Activated CD4-positive, alpha-beta T cell treated with anti-CD3 and anti-CD28 coated beads, Interleukin-2, amount 50 U/mL, for 16 hours (primary cell): ENCODE results near the gene TTC39A.

Source experiments
- DNase-seq: peaks from one replicate; pipeline ENCODE4 v3.0.0-alpha.2; 2020

Gene TTC39A

DNA sequence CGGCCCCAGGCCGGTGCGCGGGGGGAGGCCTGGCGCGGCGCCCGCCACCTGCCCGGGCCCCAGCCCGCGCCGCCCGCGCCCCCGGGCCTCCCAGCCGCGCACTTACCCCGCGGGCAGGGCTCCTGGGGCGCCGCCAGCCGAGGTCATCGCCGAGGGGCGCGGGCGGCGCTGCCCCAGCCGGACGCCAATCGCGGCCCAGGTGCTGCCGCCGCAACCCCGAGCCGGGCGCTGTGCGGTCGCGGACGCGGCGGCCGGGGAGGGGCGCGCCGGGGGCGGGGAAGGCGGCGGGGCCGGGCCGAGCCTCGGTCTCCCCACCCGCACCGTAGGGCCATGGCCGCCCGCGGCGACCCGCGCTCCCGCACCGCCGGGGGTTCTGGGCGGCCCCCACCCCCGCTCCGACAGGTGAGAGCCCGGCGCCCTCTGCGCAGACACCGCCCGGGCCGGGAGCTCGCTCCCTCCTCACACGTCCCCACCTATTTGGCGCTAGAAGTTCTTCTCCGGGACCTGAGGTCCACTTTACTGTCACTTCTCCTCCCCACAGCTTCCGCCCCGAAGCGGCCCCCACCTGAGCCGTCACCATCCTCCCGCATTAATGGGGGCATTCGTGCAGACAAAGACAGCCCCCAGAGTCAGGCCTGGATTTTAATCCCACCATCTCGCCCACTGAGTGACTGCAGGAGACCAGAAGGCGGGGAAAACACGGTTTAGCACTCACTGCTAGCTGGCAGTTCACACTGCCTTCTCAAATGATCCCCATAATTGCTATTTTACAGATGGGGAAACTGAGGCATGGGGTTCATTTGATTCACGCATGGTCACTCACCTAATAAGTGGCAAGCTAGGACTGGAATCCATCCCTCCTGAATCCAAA lies at the start of gene TTC39A:
TTC39A (minus strand) TSS at position 232 of the 871 bp plus-strand sequence; CDS start at position 147, 85 bp downstream.
- no peak for DNase-seq

DNA sequence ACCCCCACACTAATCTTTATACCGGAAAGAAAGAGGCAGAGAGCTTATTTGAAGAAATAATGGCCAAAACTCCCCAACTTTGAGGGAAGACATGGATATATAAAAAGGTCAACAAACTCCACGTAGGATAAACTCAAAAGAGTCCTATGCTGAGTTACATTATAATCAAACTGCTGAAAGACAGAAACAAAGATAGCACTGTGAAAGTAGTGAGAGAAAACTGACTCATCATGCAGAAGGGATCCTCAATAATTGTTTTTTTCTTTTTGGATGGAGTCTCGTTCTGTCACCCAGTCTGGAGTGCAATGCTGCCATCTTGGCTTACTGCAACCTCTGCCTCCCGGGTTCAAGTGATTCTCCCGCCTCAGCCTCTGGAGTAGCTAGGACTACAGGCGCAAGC lies 48.5 kb upstream of the TTC39A start:
- no peak for DNase-seq

- no peak for DNase-seq
Observed at GRCh38 chr1:51373898-51374297, 43.5 kb upstream of the TTC39A start.

GRCh38 chr1:51372561-51372960 lies 42.2 kb upstream of the TTC39A start:
- no peak for DNase-seq

GRCh38 chr1:51369171-51369570 lies 38.8 kb upstream of the TTC39A start:
- DNase-seq = no peak

GRCh38 chr1:51365774-51366173 lies 35.4 kb upstream of the TTC39A start:
- no peak for DNase-seq

DNA sequence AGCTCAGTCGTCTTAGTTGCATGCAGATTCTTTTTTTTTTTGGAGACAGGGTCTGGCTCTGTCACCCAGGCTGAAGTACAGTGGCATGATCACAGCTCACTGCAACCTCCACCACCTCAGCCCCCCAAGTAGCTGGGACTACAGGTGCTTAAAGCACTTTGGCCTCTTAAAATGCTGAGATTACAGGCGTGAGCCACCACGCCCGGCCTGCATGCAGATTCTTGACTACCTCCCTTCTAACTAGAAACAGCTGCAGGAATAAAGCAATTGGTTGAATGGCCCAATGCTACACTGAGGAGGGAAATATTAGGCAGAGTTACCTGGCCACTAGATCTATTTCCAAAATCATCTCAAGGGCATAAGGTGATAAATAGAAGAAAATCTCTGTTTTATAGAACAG lies 29.5 kb upstream of the TTC39A start:
- no peak for DNase-seq

DNA sequence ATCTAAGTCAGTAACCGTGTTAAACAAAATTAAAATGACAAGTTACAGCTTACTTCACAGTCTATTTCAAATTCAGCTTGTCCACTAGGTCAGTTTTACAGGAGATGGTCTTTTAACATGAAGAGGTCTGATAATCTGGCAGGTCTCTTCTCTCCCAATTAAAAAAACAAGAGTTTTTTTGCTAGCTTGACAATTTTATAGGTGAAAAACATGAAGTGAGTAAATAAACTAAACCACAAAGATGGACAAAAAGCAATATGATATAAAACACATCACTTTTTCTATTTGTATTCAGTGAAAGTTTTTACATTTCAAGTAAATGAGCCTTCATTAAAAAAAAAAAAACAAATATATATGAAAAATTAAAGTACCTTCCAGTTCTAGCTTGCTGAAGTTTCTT lies 25.0 kb upstream of the TTC39A start:
- no peak for DNase-seq

- DNase-seq = no peak
Observed at GRCh38 chr1:51354416-51354815, 24.1 kb upstream of the TTC39A start.

GRCh38 chr1:51351907-51352306 lies 21.5 kb upstream of the TTC39A start:
- DNase-seq = no peak

DNA sequence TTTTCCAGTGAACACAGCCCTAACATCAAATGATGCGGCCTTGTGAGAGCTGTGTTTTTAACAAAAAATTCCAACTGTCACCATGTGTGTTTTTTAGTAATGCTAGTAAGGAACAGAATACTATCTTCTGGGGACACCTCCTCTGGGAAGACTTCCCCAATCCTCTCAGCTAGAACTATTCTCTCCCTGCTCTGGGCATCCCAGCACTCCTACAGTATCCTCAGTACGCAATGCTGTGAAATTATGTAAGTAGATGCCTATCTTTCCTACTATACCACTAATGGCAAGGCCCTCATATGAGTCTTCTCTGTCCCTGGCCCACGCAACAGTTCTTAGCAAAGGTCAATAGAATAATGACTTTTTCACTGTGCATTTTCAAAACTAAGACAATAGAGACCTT lies 19.5 kb upstream of the TTC39A start:
- DNase-seq = no peak

DNA sequence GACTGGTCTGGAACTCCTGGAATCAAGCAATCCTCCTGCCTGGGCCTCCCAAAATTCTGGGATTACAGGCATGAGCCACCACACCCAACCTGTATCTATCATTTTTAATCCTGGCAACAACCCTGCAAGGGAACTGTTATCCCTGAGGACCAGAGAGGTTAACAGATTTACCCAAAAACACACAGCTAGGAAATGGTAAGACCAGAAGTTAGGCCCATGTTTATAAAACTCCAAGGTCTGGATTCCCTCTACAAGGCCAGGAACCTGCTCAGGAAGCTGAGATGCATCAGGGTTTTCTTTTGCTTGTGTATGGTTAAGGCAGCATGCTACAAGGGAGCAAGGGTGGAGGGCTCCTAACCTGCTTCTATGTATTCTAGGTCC lies 17.8 kb upstream of the TTC39A start:
- no peak for DNase-seq

DNA sequence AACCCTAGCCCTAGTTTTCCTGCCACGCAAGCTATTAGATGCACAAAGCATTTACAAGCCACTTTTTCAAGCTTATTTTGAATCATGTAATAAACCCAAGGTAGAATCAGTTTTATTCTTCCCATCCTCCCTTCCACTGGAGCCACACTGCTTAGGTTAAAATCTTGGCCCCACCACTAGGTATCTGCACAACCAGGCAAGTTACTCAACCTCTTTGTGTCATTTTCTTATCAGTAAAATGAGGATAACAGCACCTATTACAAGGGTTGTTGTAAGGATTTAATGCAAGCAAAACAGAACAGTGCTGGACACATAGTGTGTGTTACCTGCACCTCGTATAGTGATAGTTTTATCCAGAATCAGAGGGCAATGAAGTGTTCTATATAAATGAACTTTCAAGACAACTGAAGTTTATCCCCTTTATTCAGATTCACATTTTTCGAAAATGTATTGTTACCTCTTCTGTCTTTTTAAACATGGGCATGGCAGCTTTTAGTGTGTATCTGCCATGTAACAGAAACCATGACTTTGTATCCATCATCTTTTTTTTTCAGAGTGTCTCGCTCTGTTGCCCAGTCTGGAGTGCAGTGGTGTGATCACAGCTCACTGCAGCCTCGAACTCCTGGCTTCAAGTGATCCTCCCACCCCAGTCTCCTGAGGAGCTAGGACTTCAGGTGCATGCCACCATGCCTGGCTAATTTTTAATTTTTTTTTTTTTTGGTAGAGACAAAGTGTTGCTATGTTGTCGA lies 17.2 kb upstream of the TTC39A start:
- DNase-seq = no peak

- DNase-seq = no peak
Observed at GRCh38 chr1:51346086-51346942, 16.0 kb upstream of the TTC39A start.

DNA sequence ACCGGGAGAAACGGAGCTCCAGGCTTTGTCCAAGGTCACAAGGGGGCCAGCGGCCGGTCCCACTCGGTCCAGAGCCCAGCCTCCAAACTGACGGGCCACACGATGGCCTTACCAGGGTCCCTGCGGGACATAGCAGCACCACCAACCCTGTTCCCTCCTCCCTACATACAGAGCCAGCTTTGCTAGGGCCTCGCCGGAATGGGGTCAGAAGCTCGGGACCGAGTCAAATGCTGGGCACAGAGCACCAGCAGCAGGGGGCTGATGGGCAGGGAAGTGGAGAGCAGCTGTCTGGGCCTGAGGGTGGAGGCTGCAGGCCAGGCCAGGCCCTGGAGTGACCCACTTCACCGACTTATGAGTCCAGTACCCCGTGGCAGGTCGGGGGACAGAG lies 14.9 kb upstream of the TTC39A start:
- DNase-seq = no peak

DNA sequence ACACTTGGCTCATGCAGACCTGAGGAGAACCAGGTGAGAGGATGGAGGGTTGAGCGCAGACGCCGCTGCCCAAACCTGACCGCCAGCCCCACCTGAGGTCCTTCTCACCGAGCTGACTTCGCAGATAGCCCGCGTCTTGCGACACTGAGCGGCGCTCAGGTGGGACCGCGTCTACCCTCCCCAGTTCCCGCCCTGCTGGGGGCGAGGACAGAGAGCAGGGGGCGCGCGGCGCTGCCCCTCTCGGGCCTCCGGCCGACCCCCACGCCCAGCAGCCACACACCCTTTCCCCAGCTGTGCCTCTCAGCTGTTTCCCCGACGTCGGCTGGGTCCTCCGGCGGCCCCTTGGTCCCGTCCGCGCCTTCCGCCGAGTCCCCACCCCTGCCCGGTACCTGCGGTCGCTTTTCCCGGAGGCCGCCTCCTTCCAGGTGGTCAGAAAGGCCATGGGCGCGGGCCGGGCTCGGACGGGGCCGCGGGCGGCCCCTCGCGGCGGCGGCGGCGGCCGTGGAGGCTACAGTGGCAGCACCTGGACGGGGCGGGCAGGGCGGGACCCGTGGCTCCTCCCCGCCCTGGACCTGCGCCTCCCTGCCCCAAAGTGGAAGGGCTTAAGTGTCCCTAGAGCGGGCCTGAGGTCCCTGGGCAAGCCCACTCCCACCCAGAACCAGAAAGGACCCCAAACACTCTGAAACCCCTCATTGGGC lies 14.4 kb upstream of the TTC39A start:
- DNase-seq = no peak

- no peak for DNase-seq
Observed at GRCh38 chr1:51344276-51344601, 13.9 kb upstream of the TTC39A start.

GRCh38 chr1:51343624-51344023 lies 13.3 kb upstream of the TTC39A start:
- DNase-seq = no peak

DNA sequence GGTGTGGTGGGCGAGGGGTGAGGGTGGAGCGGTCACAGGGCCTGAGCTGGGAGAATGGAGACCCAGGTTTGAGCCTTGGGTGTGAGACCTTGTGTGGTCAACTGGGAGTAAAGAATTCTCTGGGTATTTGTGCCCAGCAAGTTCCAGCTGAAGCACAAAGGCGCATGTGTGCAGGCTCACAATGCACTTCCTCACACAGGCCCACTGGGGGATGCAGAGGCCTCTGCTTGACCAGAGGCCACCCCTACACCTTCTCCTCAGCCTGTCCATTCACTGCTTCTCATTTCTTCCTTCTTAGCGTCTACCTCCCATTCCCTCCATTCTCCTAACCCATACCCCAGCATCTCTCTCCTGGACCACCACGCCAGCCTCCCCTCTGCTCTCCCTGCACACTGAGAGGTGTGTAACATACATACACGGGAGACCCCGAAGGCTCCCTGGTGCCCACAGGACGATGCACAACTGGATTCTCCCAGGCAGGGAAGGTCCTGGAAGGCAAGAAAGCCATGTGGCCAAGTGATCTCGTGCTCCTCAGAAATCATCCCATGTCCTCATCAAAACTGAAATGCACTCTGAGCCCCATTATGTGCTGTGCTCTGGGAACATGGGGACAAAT lies 12.3 kb upstream of the TTC39A start:
- no peak for DNase-seq

- no peak for DNase-seq
Observed at GRCh38 chr1:51341876-51342496, 11.6 kb upstream of the TTC39A start.

DNA sequence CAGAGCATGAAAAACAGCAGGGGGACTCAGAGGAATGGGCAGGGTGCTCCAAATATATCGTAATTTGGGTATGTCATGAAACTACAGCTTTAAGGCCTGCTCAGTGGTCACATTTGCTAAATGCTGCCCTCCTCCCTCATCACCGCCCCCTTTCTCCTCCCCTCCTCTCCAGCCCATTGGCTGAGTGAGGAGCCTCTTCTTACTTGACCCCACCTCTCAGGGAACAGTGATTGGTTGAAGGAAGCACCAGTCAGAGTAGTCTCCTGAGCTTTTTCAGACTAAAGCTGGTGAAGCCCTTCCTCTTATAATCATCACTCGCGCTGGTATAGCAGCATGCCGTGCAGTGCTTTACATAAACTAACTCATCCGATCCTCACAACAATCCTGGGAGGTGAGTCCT lies 10.0 kb upstream of the TTC39A start:
- no peak for DNase-seq

- DNase-seq = no peak
Observed at GRCh38 chr1:51336711-51337110, 6.3 kb upstream of the TTC39A start.
